ENCODE results near the gene BAD. TPM values are rescaled to one million over a fixed set of nuclear protein-coding genes. Genes with fewer than 3 reads are reported as not detected.

BAD gene
- total RNA-seq, 1 experiment from 2014 or later = 23.3 TPM

DNA sequence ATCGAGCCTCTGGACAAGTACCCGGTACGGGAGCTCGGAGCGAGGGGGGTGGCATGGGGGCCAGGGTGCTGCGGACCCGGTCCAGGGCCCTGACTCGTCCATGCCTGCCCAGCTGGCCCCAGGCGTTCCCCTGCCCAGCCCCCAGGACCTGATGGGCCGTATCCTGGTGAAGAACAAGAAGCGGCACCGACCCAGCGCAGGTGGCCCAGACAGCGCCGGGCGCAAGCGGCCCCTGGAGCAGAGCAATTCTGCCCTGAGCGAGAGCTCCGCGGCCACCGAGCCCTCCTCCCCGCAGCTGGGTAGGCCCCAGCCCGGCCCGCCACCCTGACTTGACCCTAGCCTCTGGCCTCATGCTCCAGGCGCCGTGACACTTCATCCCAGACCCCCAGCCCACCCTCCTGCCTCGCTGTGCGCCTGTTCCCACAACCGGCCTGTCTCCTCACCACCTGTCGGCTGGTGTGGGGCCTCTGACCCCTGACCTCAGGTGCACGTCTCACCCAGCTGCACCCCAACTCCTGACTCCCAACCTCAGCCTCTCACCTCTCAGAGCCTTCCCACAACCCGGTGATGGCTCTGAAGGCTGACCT lies 25.4 kb downstream of the BAD start:
- Histone ChIP-seq H2AK5ac (ENCODE audit: insufficient read length, low read length) (no peak overlapping the region), H3K27me3 (ENCODE audit: insufficient read depth, low read length) (no peaks in the 10 kb centered on the region), H3K56ac (ENCODE audit: insufficient read length, low read depth, low read length) (no peak overlapping the region), H3K79me1 (ENCODE audit: insufficient read depth, low read depth, low read length, poor library complexity, severe bottlenecking) (no peaks in the 10 kb centered on the region), H3K4me2 (ENCODE audit: insufficient read depth, insufficient read length, low read length) (no peak overlapping the region), H2BK120ac (ENCODE audit: low read depth, low read length, poor library complexity, severe bottlenecking) (no peak overlapping the region), H3K4me1 (ENCODE audit: insufficient read depth, low read length) (no peaks in the 10 kb centered on the region), H4K8ac (replicated peaks; ENCODE audit: insufficient read length, low read depth, low read length) (no peak overlapping the region), H2BK12ac (ENCODE audit: insufficient read length, low read depth, low read length) (no peak overlapping the region), H2BK5ac (ENCODE audit: insufficient read length, low read length) (no peak overlapping the region), H2BK15ac (ENCODE audit: low read depth, low read length) (no peak overlapping the region), H3K9ac (ENCODE audit: extremely low read depth, insufficient read length, low read length) (no peak overlapping the region), H3K27ac (ENCODE audit: insufficient read length, low read depth, low read length) (no peak overlapping the region), H3T11ph (ENCODE audit: low read length) (no peak overlapping the region), H2BK20ac (ENCODE audit: low read depth, low read length, poor library complexity, severe bottlenecking) (no peak overlapping the region), H3K14ac (ENCODE audit: insufficient read depth, low read length) (no peak overlapping the region), H3K23me2 (ENCODE audit: insufficient read length, low read depth, low read length, poor library complexity, severe bottlenecking) (no peaks in the 10 kb centered on the region), H2AFZ (ENCODE audit: low read length) (no peak overlapping the region), H4K91ac (ENCODE audit: insufficient read length, low read depth, low read length) (no peak overlapping the region), H4K20me1 (ENCODE audit: control insufficient read depth, insufficient read depth, insufficient read length) (no peaks in the 10 kb centered on the region), H3K4ac (ENCODE audit: low read depth, low read length) (no peak overlapping the region), H3K9me3 (ENCODE audit: control insufficient read depth, low read depth, low read length) (no peaks in the 10 kb centered on the region), H3K18ac (ENCODE audit: insufficient read length, low read depth, low read length) (no peak overlapping the region), H4K5ac (ENCODE audit: insufficient read length, low read depth, low read length) (no peak overlapping the region), H3K79me2 (ENCODE audit: insufficient read depth, low read length) (no peaks in the 10 kb centered on the region), H3K23ac (ENCODE audit: insufficient read length, low read depth, low read length) (no peak overlapping the region)
- no peak for DNase-seq
- H3K9me3 Mint-ChIP-seq = no peaks in the 10 kb centered on the region
- H3K27ac Mint-ChIP-seq = no peak overlapping the region
- peaks cover 0 to 8% of the 10 kb centered on the region in 2 experiments; a peak in 3 of 4 replicates for H3K4me1 Mint-ChIP-seq
- no peaks in the 10 kb centered on the region for H3K27me3 Mint-ChIP-seq (ENCODE audit: low read depth)
- TF ChIP-seq, protein P1, sequence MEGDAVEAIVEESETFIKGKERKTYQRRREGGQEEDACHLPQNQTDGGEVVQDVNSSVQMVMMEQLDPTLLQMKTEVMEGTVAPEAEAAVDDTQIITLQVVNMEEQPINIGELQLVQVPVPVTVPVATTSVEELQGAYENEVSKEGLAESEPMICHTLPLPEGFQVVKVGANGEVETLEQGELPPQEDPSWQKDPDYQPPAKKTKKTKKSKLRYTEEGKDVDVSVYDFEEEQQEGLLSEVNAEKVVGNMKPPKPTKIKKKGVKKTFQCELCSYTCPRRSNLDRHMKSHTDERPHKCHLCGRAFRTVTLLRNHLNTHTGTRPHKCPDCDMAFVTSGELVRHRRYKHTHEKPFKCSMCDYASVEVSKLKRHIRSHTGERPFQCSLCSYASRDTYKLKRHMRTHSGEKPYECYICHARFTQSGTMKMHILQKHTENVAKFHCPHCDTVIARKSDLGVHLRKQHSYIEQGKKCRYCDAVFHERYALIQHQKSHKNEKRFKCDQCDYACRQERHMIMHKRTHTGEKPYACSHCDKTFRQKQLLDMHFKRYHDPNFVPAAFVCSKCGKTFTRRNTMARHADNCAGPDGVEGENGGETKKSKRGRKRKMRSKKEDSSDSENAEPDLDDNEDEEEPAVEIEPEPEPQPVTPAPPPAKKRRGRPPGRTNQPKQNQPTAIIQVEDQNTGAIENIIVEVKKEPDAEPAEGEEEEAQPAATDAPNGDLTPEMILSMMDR (conservative IDR thresholded peaks at IDR 0.05) = no peak
- WGBS (ENCODE audit: extremely low coverage, insufficient read length, low lambda C conversion rate) = no CpG with 5 or more reads among the region's 32 CpGs
- H3K36me3 Mint-ChIP-seq (ENCODE audit: insufficient read depth in 1 of 3, low read depth in 3 of 3) = peaks cover 46 to 86% (median 71%) of the 10 kb centered on the region in 3 experiments
- no peak overlapping the region for H3K4me3 Mint-ChIP-seq
